MM.1S (cell line): Measurements from ENCODE around the gene AP3D1.

Experiments
- CTCF ChIP-seq: fragments of 300-600 bp; sonication (generic); IDR thresholded peaks from 2 replicates; pipeline ENCODE4 v1.5.1; 2016; ENCODE audit warnings: antibody characterized with exemption, low read length, mixed read lengths
- EZH2phosphoT487 ChIP-seq: fragments of 300-600 bp; sonication (generic); IDR thresholded peaks from 2 replicates; pipeline ENCODE4 v1.6.1; 2018; ENCODE audit warnings: antibody characterized with exemption, low read length

GRCh38 chr19:2149980-2150793 lies 1.2 kb downstream of the AP3D1 start:
- TF ChIP-seq EZH2phosphoT487 (no peak), CTCF (no peak)
